Right lobe of liver (tissue), 4 donors: Measurements from ENCODE around the gene NYAP2.

ENCODE experiments used
- POLR2A ChIP-seq: fragments of 450-650 bp; IDR thresholded peaks from one replicate; pipeline ENCODE4 v1.6.1; 2017; ENCODE audit warnings: antibody characterized with exemption, mild to moderate bottlenecking
- TF ChIP-seq, protein P1 (sequence below), 4 donors: fragments of 200-600 bp in 3 of 4; fragments of 450-650 bp in 1 of 4; IDR thresholded peaks; one replicate each; pipeline versions ENCODE4 v1.5.1 to v1.8.0; 2016 to 2022; ENCODE audit warnings: antibody characterized with exemption in 4 of 4, mild to moderate bottlenecking in 2 of 4
- donor health status: DM: no; HTN: no; CAD: no.
- donor health status: DM: no; HTN: no; CAD: no.
- donor health status: DM: no; HTN: yes; CAD: no.

DNA sequence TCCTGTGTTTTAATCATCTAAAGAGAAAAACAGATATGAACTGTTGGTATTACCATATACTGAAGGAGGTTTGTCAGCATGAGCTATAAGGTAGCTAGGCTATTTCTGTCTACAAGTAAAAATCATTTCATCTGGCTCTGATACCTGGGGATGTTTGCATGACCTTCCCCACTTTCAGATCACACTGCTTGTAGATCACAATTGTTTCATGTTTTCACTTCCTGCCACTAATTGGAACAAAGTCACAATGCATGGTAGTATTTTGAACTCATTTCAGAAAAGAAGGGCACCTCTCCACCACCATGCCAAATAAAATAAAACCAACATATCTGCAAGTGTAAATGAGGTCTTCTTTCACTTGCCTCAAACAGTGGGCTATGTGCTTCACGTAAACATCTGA, 37.8 kb downstream of the NYAP2 start:
- TF ChIP-seq, protein P1, sequence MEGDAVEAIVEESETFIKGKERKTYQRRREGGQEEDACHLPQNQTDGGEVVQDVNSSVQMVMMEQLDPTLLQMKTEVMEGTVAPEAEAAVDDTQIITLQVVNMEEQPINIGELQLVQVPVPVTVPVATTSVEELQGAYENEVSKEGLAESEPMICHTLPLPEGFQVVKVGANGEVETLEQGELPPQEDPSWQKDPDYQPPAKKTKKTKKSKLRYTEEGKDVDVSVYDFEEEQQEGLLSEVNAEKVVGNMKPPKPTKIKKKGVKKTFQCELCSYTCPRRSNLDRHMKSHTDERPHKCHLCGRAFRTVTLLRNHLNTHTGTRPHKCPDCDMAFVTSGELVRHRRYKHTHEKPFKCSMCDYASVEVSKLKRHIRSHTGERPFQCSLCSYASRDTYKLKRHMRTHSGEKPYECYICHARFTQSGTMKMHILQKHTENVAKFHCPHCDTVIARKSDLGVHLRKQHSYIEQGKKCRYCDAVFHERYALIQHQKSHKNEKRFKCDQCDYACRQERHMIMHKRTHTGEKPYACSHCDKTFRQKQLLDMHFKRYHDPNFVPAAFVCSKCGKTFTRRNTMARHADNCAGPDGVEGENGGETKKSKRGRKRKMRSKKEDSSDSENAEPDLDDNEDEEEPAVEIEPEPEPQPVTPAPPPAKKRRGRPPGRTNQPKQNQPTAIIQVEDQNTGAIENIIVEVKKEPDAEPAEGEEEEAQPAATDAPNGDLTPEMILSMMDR (IDR thresholded peaks at IDR 0.05), result no peak
- TF ChIP-seq POLR2A, result no peak
